ENCODE data around the gene NKPD1.

DNA sequence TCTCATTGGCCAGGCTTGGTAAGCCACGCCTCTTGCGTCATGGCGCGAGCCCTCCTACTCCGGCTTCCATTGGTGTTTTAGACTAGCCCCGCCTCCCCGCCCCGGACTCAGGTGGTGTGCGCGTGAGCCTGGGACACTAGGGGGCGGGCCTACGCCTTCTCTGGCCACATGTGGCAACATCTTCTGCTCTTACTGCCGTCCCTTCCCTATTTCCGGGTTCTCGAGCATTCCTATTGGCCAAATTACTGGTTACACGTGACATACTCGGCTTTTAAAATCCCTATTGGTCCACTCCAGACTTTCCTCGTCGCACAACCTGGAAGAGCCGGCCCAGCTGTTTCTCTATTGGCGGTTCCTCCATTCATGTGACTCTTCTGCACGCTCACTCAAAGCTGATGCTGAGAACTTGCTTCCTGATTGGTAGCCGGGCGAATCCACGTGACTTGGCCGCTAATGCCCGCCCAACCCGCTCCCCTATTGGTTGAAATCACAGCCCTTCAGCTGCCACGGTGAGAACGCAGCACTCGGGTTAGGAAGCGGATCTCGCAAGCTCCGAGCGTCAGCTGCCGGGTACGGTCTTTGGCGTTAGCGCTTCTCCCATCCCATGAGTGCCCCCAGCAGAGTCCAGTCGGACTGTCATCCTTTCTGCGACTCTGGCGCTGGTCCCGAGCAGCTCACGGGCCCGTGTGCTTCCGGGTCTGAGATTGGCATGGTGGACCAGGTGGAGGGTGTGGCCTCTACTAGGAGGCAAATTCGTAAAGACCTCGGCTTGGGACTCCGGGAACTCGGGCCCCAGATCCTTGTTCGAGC lies 17.7 kb upstream of the NKPD1 start, which contains the start of gene BLOC1S3:
- TF ChIP-seq GATA2 (IDR thresholded peaks at IDR 0.05; ENCODE audit: low read depth, low read length): no peak
- TF ChIP-seq GATA3 (IDR thresholded peaks at IDR 0.05; ENCODE audit: low read depth, low read length): no peak
